ENCODE results near the gene NOL4L.

The NOL4L gene

DNA sequence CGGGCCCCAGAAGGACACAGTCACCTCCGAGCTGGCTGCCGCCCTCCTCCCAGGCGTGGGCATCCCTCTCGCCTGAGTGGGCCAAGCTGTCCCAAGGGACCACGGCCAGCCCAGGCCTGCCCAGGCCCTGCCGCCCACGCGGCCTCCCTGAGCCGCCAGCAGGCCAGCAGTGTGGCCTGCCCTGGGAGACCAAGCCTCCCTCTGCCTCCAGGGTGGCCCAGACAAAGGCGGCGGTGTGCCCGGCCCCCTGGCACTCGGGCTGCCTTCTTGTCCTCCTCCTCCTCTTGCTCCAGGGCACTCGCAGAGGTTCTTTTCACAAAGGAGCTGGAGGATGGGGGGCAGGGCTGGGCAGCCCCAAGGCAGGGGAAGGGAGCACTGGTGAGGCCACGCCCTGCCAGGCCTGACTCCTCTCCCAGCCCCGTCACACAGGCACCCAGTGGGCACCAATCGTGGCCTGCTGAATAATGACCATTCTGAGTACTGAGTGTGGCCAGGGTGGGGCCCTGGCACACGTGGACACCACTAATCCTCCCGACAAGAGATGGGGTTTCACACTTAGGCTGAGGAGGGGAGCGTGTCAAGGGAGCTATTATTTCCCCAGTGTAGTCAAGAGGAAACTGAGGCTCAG is 25.3 kb downstream of the NOL4L start:
- DNase-seq = no peak

DNA sequence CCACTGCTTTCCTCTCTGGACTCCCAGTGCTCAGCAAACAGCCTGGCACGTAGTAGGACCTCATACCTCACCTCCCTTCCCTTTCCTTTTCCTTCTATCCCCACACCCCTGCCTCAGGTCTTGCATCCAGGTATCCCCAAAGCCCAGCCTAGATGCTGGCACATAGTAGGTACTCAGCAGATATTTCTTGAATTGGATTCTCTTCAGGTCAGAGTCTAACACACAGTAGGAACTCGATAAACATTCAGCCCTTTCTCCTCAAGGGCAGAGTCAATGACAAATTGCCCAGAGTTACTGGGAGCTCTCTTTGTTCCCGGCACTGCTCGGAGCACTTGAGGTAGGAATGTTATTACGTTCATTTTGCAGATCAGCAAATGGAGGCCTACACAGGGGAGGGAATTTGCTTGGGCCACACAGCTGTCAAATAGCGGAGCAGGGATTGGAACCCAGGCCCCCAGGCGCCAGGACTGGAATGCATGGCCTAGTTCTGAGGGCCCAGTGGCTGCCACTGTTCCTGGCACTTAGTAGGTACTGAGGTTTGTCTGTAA is 25.9 kb downstream of the NOL4L start:
- no peak for DNase-seq

DNA sequence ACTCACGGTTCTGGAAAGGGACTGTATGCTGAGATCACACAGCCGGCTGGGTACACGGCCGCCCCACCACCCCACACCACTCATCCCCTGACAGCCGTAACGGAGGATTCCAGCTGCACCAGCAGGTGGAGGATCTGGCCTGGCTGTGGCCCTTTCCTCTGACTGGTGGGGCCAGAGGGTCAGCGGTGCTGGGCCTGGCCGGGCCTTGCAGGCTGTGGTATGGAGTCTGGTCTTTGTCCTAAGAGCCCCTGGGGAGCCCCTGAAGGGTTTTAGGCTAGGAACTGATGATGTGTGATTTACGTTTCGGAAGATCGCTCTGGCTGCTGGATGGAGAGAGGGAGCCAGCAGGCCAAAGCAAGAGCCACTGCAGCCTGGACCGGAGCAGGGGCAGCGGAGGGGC is 26.6 kb downstream of the NOL4L start:
- no peak for DNase-seq

DNA sequence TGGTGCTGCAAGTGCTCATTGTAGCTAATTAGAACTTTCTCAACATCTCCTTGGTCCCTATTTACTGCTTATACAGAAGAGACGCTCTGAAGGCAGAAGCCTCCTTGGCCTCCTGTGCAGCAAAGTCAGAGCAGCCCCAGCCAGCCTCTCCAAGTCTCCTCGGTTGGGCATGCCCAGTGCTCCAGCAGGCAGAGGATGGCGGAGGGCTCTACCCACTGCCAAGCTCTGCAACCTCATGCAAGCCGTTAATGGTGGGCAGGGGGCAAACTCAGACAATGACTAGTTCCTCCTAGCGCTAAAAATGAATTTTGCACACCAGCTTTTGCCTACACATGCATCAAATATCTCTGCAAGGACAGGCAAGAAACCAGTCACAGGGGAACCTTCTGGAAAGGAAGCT is 27.8 kb downstream of the NOL4L start:
- DNase-seq = no peak

DNA sequence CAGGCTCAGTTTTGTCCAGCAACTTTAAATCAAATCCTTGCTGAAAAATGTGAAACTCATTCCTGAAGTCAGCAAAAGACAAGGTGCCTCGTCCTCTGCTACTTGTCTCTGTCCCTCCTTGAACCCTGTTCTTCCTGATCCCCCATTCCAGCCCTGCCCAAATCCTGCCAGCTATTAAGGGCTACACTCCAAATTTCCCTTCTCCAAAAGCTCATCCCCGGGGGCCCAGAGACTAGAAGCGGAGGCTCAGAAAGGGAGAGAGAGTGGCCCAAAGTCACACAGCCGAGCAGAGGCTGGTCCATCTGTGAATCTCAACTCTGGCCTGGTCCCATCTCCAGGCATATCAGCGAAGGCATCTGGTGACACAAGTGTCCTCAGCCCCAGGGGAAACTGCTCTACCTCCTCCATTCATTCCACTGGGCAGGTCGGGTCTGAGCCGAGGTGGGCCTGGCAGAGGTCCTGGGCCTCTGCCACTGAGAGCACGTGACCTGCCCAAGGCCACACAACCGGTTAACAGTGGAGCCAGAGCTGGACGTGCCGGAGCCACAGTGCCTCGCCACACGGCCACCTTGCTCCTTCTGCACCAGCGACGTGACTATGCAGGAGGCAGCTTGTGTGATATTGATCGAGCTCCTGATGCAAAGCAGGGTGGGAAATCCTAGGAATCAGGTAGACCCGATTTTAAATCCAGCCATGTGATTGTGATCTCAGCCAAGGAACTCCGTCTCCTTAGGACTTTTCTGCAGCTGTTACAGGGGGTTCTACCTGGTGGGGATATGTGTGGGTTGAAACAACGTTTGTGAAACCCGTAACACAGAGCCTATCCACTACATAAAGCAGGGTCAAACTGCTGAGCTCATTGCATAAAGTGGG is 28.6 kb downstream of the NOL4L start:
- DNase-seq = no peak

DNA sequence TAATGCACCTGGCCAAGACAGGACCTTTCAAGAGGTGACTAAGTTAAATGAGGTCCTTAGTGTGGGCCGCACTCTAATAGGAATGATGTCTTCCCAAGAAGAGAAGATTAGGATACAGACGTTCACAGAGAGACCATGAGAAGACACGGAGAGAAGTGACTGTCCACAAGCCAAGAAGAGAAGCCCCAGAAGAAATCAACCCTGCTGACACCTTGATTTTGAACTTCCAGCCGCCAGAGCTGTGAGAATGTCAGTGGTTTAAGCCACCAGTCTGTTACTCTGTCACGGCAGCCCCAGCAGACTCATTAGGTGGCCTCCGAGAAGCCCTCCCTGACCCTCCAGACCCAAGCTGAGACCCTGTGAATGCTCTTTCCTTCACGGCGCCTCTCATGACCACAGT is 29.5 kb downstream of the NOL4L start:
- no peak for DNase-seq

DNA sequence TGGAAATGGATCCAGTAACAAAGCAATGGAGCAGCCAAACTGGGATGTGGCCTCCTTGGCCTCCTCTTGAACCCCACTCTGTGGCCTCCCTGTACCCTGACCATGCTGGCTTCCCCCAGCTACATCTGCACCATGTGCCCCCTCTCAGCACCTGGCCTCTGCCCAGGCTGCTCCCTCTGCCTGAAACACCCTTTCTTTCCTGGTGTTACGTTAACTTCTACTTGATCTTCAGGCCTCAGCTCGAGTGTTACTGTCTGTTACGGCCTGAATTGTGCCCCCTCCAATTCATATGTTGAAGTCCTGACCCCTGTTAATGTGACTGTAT is 30.2 kb downstream of the NOL4L start:
- no peak for DNase-seq

DNA sequence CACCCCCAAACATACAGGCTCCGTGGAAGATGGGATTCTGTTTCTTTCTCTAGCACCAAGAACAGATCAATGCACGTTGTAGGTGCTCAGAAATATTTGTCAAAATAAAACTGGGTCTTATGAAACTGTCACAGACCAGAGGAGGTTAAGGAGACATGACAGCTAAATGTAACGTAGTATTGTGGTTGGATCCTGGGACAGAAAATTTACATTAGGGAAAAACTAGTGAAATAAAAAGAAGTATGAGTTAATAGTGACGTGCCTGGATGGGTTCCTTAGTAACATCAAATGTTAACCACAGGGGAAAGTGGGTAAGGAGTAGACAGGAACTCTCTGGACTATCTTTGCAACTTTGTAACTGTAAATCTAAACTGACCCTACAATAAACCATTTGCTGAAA is 31.5 kb downstream of the NOL4L start:
- DNase-seq = no peak

DNA sequence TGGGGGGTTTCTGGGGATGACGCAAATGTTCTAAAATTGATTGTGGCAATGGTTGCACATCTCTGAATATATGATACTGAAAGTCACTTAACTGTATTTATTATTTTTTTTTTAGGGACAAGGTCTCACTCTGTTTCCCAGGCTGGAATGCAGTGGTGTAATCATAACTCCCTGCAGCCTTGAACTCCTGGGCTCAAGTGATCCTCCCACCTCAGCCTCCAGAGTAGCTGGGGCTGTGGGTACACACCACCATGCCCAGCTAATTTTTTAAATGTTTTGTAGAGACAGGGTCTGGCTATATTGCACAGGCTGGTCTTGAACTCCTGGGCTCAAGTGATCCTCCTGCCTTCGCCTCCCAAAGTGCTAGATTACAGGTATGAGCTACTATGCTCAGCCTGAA is 33.4 kb downstream of the NOL4L start:
- DNase-seq = no peak

DNA sequence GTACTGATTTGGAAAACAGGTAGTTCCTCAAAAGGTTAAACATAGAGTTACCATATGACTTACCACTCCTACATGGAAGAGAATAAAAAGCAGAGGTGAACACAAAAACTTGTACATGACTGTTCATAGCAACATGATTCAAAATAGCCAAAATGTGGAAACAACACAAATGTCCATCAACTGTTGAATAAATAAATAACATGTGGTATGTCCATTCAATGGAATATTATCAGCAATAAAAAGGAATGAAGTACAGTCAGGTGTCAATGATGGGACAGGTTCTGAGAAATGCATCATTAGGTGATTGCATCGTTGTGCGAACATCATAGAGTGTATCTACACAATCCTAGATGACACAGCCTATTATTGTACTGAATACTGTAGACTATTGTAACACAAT is 35.3 kb downstream of the NOL4L start:
- no peak for DNase-seq

DNA sequence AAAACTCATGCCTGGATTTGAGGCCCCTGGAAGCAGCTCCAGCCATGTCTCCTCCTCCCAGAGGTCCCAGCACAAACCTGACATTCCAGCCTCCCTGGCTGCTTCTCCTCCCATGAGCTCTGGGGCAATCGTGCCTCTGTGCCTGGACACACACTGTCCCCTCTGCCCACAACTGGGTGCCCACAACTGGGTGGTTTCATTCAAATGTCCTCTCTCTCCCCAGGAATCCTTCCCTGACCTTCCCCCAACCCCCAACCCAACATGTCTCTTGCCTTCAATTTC is 37.4 kb downstream of the NOL4L start:
- DNase-seq = no peak

DNA sequence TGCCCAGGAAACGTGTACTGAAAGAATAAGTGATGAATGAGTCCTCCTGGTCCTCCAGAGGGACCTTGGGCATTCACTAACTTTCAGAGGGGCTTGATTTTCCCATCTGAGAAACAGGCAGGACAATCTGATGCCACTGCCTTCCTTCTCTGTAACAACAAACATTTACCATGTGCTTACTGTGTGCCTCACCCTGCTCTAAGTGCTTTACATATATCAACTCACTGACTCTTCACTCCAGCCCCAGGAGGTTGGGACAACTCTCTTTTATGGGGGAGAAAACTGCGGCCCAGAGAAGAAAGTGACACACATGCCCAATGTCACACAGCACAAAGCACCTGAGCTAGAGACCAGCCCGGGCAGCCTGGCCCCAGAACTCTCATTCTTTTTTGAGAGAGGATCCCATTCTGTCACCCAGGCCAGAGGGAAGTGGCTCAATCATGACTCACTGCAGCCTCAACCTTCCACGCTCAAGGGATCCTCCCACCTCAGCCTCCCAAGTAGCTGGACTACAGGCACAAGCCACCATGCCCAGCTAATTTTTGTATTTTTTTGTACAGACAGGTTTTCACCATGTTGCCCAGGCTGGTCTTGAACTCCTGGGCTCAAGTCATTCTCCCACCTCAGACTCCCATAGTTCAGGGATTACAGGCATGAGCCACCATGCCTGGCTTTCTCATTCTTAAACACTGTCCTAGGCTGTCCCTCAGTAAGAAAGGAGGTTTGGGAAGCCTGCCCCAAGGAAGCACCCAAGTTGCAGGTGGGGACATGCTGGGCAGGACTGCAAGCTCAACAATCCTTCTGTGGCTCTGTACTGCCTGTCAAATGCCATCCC is 38.0 kb downstream of the NOL4L start:
- DNase-seq = no peak

DNA sequence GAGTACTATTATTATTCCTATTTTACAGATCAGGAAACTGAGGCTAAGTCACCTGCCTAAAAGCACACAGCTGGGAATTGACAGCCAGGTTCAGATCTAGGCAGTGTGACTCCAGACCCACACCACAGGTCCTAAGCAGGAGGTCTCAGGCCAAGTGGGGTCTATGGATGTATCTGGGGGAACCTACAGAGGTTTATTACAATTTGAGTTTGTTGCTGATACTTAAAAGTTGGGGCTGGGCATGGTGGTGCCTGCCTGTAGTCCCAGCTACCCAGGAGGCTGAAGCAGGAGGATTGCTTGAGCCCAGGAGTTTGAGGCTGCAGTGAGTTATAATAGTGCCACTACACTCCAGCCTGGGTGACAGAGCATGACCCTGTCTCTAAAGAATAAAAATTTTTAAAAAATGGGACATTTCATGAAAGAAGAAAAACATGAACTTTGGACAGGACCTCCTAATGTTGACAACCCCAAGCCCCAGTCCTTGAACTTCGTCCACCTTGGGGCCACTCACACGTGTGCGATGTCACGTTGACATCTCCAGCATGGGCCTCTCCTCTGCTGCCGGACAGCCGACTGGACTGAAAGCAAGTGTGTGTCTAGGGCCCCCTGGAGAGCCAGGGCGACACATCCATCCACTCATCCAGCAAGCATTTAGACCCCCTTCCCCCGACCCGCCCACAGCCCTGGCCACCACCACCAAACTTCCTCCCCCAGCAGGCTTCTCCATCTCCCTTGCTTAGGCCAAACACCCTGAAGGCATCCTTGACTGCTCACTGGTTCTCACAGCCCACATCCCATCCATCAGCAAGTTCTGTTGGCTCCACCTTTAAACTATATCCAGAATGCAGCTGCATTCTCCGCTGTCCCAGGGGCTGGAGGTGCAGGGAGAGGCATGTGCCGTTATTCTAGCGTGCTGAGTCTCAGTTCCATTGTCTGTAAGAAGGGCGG is 40.0 kb downstream of the NOL4L start:
- DNase-seq = no peak

DNA sequence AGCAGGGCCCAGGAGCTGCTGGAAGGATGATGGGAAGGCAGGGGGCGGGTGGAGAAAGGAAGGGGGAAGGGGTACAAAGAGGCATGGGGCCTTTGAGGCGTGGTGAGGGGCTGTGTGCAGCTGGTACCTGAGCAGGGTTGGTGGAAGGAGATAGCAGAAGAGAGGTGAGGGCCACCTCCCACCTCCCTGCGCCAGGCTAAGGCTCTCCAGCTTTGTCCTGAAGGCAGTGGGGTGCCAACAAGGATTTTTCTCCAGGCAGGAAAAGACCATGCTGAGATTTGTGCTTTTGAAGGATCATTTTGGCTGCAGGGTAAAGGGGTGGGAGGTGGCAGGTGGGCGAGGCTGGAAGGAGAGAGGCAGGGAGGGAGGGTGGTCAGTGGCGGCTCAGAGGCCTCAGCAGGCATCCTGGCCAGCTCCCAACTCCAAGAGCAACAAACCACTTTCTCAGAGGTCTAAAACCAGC is 40.8 kb downstream of the NOL4L start:
- DNase-seq = no peak

DNA sequence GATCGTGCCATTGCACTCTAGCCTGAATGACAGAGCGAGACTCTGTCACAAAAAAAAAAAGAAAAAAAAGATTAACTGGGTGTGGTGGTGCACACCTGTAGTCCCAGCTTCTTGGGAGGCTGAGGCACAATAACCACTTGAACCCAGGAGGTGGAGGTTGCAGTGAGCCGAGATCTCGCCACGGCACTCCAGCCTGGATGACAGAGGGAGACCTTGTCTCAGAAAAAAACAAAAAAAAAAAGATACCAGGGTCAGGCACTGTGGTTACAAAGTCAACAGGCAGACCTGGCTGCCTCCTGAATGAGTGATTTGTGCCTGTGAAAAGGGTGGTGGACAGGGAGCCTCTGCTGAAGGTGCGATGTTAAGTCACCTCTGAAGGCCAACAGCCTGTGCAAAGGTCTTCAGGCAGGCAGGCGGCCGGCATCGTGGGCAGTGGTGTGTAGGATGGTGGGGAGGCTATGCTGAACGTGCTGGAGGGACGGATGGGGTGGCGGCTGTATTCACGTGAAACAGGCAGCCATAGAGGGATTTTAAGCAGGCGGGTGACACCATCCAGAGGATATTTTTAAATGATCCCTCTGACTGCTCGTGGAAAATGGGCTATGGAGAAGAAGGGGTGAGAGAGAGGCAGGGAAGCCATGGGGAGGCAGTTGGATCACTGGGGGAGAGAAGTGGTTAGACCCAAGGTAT is 41.4 kb downstream of the NOL4L start:
- no peak for DNase-seq

DNA sequence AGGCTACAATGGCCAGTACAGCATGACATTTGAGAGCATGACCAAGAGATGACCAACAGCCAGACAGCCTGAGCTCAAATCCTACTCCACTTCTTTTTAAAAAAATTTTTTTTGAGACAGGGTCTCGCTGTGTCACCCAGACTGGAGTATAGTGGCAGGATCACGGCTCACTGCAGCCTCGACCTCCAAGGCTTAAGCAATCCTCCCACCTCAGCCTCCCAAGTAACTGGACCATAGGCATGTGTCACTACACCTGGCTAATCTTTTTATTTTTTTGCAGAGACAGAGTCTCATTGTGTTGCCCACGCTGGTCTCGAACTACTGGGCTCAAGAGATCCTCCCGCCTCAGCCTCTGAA is 42.9 kb downstream of the NOL4L start:
- DNase-seq = no peak

DNA sequence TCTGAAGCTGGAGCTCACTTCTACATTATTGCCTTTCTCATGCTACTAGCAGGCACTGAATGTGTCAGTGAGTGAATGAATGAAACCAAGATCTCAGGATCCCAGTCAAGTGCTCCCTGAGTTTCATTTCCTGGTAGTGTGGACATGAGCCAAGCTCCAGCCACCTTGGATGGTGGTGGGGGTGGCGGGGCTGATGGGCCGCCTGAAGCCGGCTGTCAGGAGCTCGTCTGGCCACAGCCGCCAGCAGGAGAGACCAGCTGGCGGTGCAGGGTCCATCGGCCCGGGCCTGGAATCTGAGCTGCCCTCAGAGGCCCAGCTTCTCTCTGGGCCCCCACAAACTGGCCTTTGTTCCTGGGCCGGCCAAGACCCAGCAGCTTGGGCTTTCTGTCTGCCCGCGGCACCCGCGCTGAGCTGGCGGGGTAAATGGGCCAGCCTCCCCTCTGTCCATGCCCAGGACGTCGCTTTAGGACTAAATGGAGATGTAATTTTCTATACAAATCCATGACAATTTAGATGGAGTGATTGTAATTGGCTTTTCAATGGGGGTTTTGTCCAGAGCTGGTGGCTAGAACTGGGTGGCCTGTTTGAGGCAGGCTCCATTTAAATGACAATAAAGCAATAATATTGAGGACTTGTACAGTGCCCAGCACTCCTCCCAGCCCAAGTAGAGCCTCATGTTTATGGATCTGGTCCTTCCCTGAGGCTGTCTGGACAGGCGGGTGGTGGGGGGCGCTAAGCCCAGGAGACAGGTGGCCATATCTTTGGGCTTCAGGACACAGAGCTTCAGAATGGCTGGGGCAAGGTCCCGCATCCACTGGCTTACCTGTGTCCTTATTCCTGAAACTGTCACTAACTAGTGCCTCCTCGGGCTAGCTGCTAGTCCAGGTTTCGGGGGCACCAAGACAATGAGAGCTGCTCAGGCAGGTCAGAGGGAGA is 43.5 kb downstream of the NOL4L start:
- DNase-seq = no peak

DNA sequence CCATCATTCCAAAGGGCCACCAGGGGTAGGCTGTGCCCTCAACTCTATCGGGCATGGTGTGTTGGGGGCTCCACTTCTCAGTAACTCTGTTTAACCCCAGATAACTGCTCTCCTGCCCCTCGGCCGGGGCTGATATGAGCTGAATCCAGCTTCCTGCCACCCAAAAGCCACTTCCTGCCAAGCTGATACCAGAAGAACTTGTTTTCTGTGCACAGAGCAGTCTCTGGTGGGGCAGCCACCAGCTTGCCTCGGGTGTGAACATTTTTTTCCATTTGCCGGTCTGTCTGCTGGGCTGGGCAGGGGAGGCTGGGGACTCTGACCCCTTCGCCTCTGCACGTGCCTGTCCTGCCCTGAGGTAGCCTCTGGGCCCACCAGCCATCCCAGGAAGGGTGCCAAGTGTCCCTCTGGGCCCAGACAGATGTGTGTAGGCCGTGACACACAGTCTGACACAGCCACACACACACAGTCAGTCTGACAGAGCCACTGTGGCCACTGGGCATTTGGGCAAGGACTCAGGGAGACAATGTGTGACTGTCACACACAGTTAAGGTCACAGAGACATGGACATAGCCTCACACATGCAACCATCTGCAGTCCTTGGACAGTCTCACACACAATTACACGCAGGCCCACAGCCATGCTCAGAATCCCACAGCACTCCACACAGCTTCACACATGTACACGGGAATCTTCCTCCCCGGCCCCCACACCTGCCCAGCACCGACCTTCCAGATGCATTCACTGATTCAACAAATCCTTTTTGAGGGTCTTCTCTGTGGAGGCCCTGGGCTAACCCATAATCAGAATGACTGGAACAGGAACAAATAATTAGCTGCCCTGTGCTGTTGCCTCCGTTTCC is 45.1 kb downstream of the NOL4L start:
- peak; percentile 81 for DNase-seq

DNA sequence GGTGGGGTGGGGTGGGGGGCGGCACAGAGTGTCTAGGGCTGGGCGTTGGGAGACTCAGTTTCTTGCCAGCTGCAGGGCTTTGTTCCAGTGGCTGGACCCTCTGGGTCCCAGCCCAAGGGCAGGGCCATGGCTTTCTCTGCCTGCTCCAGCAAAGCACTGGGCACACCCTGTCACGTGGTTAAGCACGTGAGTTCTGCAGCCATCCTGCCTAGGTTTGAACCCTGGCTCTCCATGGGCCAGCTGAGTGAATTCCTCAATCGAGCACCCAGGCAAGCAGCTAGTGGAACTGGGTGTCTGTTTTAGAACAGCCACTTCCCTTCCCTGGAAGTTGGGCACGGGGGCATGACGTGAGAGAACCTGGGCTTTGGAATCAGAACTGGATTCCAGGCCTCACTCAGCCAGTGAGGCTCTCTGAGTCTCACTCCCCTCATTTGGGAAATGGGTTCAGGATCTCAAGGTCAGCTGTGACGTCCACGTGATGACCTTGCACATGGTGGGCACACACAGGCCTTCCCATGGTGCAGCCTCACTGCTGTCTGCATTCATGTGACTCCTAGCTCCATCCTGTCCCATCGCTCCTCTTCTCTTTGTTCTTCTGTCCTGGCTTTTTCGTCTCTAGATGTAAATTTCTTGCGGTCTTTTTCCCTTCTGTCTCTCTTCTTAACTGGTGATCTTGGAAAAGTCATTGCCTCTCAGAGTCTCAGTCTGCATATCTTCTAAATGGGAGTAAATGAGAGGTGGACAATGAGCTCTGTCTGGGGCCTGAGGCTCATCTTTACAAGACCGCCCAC is 45.9 kb downstream of the NOL4L start:
- DNase-seq = no peak

Measured in CD4-positive, alpha-beta T cell treated with Interleukin-17A for 1 hour (primary cell).